Globus pallidus (tissue), 1 donor: ENCODE results near the gene CCDC187.

ENCODE experiments used
- DNase-seq: peaks from one replicate; pipeline ENCODE4 v3.0.0-alpha.2; 2015; ENCODE audit warnings: low spot score

CCDC187 gene

GRCh38 chr9:136206602-136207275, 97.2 kb downstream of the CCDC187 start:
- no peak for DNase-seq

GRCh38 chr9:136205707-136205992, 98.2 kb downstream of the CCDC187 start:
- DNase-seq = no peak

- DNase-seq = no peak
These were observed 98.8 kb downstream of the CCDC187 start, which contains the start of gene LHX3 for GRCh38 chr9:136204838-136205706. TSS of gene LHX3 (minus strand) at chr9:136205128. CDS start at chr9:136205012, 116 bp downstream.

- no peak for DNase-seq
These were observed 99.6 kb downstream of the CCDC187 start for GRCh38 chr9:136204145-136204805.

GRCh38 chr9:136203408-136204144, 100.3 kb downstream of the CCDC187 start:
- DNase-seq = no peak

GRCh38 chr9:136202454-136203407, 101.2 kb downstream of the CCDC187 start:
- no peak for DNase-seq

GRCh38 chr9:136201609-136202453, 102.1 kb downstream of the CCDC187 start:
- DNase-seq = no peak

- DNase-seq = no peak
These were observed 102.7 kb downstream of the CCDC187 start for GRCh38 chr9:136201174-136201573.

GRCh38 chr9:136200424-136200823, 103.5 kb downstream of the CCDC187 start:
- no peak for DNase-seq
